Esophagus squamous epithelium (tissue), 4 donors: ENCODE measurements around the gene CFAP20.

Experiments
- POLR2A ChIP-seq, 4 donors: fragments of 450-650 bp; IDR thresholded peaks; one replicate each; pipeline ENCODE4 v1.6.1; 2017; ENCODE audit warnings: antibody characterized with exemption in 4 of 4, mild to moderate bottlenecking in 4 of 4, moderate library complexity in 3 of 4
- TF ChIP-seq, protein P1 (sequence below), 6 experiments: fragments of 450-650 bp in 4 of 6; fragments of 200-600 bp in 2 of 6; sonication (generic) in 2 of 6; IDR thresholded peaks; one replicate each; pipeline ENCODE4 v1.5.1; 2016 to 2019; ENCODE audit warnings: antibody characterized with exemption in 6 of 6, mild to moderate bottlenecking in 4 of 6, moderate library complexity in 4 of 6

DNA sequence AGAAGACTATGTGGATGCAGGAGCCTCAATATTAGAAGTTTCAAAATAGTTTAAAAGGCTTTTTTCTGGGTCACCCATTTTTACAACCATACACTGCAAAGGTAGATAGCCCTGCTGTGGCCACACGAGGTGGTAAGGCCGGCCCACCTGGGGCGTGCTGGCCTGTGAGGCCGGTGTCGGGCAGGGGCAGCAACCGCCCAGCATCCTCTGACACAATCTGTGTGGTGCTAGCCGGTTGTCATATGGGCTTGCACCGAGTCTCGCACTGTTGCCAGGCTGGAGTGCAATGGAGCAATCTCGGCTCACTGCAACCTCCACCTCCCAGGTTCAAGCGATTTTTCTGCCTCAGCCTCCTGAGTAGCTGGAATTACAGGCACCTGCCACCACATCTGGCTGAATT, 44.0 kb downstream of the CFAP20 start:
- no peak for TF ChIP-seq POLR2A (IDR thresholded peaks at IDR 0.05)
- TF ChIP-seq, protein P1, sequence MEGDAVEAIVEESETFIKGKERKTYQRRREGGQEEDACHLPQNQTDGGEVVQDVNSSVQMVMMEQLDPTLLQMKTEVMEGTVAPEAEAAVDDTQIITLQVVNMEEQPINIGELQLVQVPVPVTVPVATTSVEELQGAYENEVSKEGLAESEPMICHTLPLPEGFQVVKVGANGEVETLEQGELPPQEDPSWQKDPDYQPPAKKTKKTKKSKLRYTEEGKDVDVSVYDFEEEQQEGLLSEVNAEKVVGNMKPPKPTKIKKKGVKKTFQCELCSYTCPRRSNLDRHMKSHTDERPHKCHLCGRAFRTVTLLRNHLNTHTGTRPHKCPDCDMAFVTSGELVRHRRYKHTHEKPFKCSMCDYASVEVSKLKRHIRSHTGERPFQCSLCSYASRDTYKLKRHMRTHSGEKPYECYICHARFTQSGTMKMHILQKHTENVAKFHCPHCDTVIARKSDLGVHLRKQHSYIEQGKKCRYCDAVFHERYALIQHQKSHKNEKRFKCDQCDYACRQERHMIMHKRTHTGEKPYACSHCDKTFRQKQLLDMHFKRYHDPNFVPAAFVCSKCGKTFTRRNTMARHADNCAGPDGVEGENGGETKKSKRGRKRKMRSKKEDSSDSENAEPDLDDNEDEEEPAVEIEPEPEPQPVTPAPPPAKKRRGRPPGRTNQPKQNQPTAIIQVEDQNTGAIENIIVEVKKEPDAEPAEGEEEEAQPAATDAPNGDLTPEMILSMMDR (IDR thresholded peaks at IDR 0.05): no peak
